Panc1 (cell line): ENCODE results near the gene TRMT44.

Experiments
- CTCF ChIP-seq: fragments of 450-650 bp; IDR thresholded peaks from 2 replicates; pipeline ENCODE4 v1.5.1; 2017; ENCODE audit warnings: mild to moderate bottlenecking
- POLR2AphosphoS5 ChIP-seq: IDR thresholded peaks from 2 replicates; pipeline ENCODE4 v1.6.1; 2012; ENCODE audit warnings: mild to moderate bottlenecking, low read depth, low read length, moderate library complexity
- REST ChIP-seq, 2 experiments: IDR thresholded peaks; 2 replicates each; pipeline ENCODE4 v1.6.1; 2011 to 2012; ENCODE audit warnings: low read depth in 2 of 2, control low read depth in 1 of 2, low read length in 1 of 2, mild to moderate bottlenecking in 1 of 2, moderate library complexity in 1 of 2; ENCODE audit not compliant: insufficient read depth in 1 of 2
- SIN3A ChIP-seq: IDR thresholded peaks from 2 replicates; pipeline ENCODE4 v1.6.1; 2012; ENCODE audit warnings: low read depth, mild to moderate bottlenecking, low read length, moderate library complexity, borderline replicate concordance; ENCODE audit not compliant: insufficient read depth
- TCF7L2 ChIP-seq: IDR thresholded peaks from 2 replicates; pipeline ENCODE4 v1.6.1; 2011; ENCODE audit warnings: mild to moderate bottlenecking, low read depth, low read length, inconsistent platforms

GRCh38 chr4:8461086-8461485 lies 20.5 kb downstream of the TRMT44 start:
- TF ChIP-seq CTCF (no peak), SIN3A (no peak), REST (IDR thresholded peaks at IDR 0.05; ENCODE audit: insufficient read depth in 1 of 2, low read depth in 2 of 2, low read length in 1 of 2) (no peak), TCF7L2 (no peak), POLR2AphosphoS5 (no peak)
